Muscle layer of duodenum (tissue), 2 donors: ENCODE data around the gene CA11.
A peak's percentile ranks its signal among the peaks of the same experiment; 100 is the strongest.
"Not testable (repeated sequence)": the region's sequence is repeated elsewhere in the genome, so short reads cannot be mapped to it uniquely, and the experiment has no call there.

Experiments
- H3K27ac ChIP-seq: one replicate; pipeline ENCODE4 v1.7.0; 2013; ENCODE audit warnings: mild to moderate bottlenecking, low read length
- H3K27me3 ChIP-seq: one replicate; pipeline ENCODE4 v1.7.0; 2013; ENCODE audit warnings: low read depth, mild to moderate bottlenecking, control low read depth, low read length
- H3K36me3 ChIP-seq, 2 donors: one replicate each; pipeline ENCODE4 v1.7.0; 2013; ENCODE audit warnings: low read length in 2 of 2, control low read depth in 1 of 2, mild to moderate bottlenecking in 1 of 2; ENCODE audit not compliant: insufficient read depth in 2 of 2, control insufficient read depth in 1 of 2
- H3K4me1 ChIP-seq, 2 donors: one replicate each; pipeline ENCODE4 v1.7.0; 2013; ENCODE audit warnings: low read length in 2 of 2, mild to moderate bottlenecking in 2 of 2, control low read depth in 1 of 2, moderate library complexity in 1 of 2; ENCODE audit not compliant: insufficient read depth in 2 of 2, control insufficient read depth in 1 of 2
- H3K4me3 ChIP-seq, 2 donors: one replicate each; pipeline ENCODE4 v1.7.0; 2013; ENCODE audit warnings: low read length in 2 of 2, low read depth in 1 of 2, mild to moderate bottlenecking in 1 of 2
- H3K9me3 ChIP-seq, 2 donors: one replicate each; pipeline ENCODE4 v1.7.0; 2013; ENCODE audit warnings: low read length in 2 of 2, control low read depth in 1 of 2, mild to moderate bottlenecking in 1 of 2; ENCODE audit not compliant: control insufficient read depth in 1 of 2
- donor health status: healthy.

CA11 gene

DNA sequence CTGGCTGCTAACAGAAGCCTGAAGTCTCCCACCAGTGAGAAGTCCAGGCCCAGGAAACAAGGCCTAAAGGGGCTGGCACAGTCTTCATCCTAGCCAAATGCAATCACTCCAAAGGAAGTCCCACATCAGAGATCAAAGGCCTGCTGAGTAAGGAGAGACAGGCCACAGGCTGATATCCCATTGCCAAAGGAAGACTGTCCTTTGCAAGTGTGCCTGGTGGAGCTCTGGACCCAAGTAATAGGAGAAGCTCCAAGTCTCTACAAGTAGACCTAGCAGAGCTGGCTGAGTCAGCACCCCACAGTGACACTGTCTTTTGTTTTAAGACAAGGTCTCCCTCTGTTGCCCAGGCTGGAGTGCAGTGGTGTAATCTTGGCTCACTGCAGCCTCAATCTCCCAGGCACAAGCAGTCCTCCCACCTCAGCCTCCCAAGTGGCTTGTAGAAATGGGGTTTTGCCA lies 13.3 kb downstream of the CA11 start:
- Histone ChIP-seq H3K9me3 (no peaks in the 10 kb centered on the region), H3K27me3 (no peaks in the 10 kb centered on the region), H3K4me3 (no peak overlapping the region), H3K27ac (no peak overlapping the region), H3K4me1 (peaks cover 18 to 54% of the 10 kb centered on the region in 2 donors), H3K36me3 (peaks cover 4 to 9% of the 10 kb centered on the region in 2 donors)

DNA sequence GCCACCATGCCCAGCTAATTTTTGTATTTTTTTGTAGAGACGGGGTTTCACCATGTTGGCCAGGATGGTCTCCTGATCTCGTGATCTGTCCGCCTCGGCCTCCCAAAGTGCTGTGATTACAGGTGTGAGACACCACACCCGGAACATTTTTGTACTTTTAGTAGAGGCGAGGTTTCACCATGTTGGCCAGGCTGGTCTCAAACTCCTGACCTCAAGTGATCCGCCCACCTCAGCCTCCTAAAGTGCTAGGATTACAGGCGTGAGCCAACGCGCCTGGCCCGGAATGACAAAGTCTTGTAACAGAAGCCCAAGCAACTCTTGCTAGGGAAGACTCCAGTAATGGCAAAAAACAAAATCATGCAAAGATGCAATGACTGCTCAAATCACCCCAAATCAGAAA lies 13.7 kb downstream of the CA11 start:
- H3K4me3 ChIP-seq, H3K36me3 ChIP-seq, H3K27ac ChIP-seq, H3K9me3 ChIP-seq, H3K27me3 ChIP-seq: not testable (repeated sequence)
- peaks cover 18 to 54% of the 10 kb centered on the region in 2 donors for H3K4me1 ChIP-seq

DNA sequence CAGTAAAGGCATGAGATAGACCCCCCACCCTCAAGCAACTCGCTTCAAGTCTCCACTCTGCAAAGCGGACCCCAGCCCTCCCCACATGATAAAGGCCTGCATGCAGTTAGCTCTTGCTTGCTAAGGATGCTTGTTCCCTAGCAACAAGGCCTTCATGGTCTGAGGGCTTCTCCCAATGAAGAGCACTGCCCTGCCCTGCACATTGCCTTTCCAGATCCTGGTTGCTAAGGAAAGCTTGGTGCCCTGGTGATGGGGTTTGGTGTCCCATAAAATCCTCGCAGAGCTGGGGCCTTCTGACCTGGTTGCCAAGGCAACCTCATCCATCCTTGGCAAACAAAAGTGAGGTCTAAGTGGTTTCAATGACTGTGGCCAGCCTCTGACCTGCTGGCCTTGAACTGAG lies 14.8 kb downstream of the CA11 start:
- Histone ChIP-seq H3K9me3 (no peaks in the 10 kb centered on the region), H3K27ac (no peak overlapping the region), H3K27me3 (no peaks in the 10 kb centered on the region), H3K4me3 (peak overlapping the region in 1 of 2 donors; percentile 24), H3K36me3 (peaks cover 4 to 10% of the 10 kb centered on the region in 2 donors), H3K4me1 (peaks cover 18 to 54% of the 10 kb centered on the region in 2 donors)

DNA sequence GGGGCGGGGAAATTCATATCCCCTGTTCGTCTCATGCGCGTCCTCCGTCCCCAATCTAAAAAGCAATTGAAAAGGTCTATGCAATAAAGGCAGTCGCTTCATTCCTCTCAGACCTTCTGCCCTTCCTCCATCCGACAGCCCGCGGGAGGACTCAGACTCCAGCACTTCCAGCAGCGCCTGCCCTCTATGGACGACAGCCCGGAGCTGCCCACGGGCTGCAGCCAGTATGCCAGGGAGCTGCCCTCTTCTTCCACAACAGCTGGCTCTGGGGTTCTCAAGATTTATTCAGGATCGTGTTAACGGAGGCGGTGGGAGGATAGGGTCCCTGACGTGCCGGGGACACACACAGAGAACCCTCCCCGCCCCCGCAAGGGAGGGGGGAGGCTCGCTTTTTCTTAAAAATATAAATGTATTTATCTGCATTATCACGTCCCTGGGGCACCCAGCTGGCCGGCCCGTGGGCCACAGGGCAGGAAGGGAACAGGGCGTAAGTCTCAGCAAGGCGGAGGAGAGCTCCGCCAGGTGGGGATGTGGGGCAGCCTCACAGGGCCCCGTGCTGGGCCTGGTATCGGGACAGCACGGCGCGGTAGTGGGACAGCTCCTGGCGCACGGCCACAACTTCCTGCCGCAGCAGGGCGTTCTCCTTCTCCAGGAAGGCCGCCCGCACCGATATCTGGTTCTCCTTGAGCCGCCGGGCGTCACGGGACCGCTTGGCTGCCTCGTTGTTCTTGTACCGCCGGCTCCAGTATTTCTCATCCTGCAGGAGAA lies 15.5 kb downstream of the CA11 start:
- peaks cover 18 to 58% of the 10 kb centered on the region in 2 donors for H3K4me1 ChIP-seq
- H3K27ac ChIP-seq: peak overlapping the region; percentile 23
- no peaks in the 10 kb centered on the region for H3K27me3 ChIP-seq
- H3K36me3 ChIP-seq: peaks cover 4 to 17% of the 10 kb centered on the region in 2 donors
- H3K9me3 ChIP-seq: no peaks in the 10 kb centered on the region
- H3K4me3 ChIP-seq: peak overlapping the region in 1 of 2 donors; percentile 29

DNA sequence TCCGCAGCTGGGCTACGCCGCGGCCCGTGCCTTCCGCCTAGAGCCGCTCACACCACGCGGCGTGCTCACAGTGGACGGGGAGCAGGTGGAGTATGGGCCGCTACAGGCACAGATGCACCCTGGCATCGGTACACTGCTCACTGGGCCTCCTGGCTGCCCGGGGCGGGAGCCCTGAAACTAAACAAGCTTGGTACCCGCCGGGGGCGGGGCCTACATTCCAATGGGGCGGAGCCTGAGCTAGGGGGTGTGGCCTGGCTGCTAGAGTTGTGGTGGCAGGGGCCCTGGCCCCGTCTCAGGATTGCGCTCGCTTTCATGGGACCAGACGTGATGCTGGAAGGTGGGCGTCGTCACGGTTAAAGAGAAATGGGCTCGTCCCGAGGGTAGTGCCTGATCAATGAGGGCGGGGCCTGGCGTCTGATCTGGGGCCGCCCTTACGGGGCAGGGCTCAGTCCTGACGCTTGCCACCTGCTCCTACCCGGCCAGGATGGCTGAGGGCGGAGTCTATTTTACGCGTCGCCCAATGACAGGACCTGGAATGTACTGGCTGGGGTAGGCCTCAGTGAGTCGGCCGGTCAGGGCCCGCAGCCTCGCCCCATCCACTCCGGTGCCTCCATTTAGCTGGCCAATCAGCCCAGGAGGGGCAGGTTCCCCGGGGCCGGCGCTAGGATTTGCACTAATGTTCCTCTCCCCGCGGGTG lies 16.2 kb downstream of the CA11 start:
- peaks cover 18 to 59% of the 10 kb centered on the region in 2 donors for H3K4me1 ChIP-seq
- peak overlapping the region; percentile 23 for H3K27ac ChIP-seq
- no peaks in the 10 kb centered on the region for H3K27me3 ChIP-seq
- H3K36me3 ChIP-seq: peaks cover 4 to 17% of the 10 kb centered on the region in 2 donors
- peak overlapping the region in 1 of 2 donors; percentile 29 for H3K4me3 ChIP-seq
- H3K9me3 ChIP-seq: no peaks in the 10 kb centered on the region

DNA sequence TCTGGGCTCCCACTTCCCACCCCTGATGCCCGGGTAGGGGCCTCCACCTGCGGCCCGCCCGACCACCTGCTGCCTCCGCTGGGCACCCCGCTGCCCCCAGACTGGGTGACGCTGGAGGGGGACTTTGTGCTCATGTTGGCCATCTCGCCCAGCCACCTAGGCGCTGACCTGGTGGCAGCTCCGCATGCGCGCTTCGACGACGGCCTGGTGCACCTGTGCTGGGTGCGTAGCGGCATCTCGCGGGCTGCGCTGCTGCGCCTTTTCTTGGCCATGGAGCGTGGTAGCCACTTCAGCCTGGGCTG lies 16.7 kb downstream of the CA11 start:
- Histone ChIP-seq H3K36me3 (peaks cover 4 to 17% of the 10 kb centered on the region in 2 donors), H3K9me3 (no peaks in the 10 kb centered on the region), H3K27me3 (no peaks in the 10 kb centered on the region), H3K4me3 (no peak overlapping the region), H3K27ac (no peak overlapping the region), H3K4me1 (peaks cover 17 to 60% of the 10 kb centered on the region in 2 donors)

DNA sequence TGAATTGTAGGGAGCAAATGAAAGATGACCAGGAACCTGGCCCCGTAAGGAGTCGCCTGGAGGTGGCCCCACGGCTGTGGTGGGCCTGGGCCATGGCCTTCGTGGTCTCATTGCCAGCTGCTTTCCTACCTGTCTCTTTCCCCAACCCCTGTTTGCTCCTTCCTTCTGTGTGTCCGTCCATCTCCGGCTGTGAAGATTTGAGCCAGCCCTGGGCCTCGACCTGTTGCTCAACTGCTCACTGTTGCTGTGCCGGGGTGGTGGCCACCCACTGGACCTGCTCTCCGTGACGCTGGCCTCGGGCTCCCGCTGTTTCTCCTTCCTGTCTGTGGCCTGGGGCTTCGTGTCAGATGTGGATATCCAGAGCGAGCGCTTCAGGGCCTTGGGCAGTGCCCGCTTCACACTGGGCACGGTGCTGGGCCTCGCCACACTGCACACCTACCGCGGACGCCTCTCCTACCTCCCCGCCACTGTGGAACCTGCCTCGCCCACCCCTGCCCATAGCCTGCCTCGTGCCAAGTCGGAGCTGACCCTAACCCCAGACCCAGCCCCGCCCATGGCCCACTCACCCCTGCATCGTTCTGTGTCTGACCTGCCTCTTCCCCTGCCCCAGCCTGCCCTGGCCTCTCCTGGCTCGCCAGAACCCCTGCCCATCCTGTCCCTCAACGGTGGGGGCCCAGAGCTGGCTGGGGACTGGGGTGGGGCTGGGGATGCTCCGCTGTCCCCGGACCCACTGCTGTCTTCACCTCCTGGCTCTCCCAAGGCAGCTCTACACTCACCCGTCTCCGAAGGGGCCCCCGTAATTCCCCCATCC lies 17.3 kb downstream of the CA11 start:
- no peaks in the 10 kb centered on the region for H3K27me3 ChIP-seq
- no peak overlapping the region for H3K4me3 ChIP-seq
- H3K36me3 ChIP-seq: peaks cover 4 to 17% of the 10 kb centered on the region in 2 donors
- H3K9me3 ChIP-seq: no peaks in the 10 kb centered on the region
- H3K27ac ChIP-seq: no peak overlapping the region
- peaks cover 14 to 57% of the 10 kb centered on the region in 2 donors for H3K4me1 ChIP-seq

DNA sequence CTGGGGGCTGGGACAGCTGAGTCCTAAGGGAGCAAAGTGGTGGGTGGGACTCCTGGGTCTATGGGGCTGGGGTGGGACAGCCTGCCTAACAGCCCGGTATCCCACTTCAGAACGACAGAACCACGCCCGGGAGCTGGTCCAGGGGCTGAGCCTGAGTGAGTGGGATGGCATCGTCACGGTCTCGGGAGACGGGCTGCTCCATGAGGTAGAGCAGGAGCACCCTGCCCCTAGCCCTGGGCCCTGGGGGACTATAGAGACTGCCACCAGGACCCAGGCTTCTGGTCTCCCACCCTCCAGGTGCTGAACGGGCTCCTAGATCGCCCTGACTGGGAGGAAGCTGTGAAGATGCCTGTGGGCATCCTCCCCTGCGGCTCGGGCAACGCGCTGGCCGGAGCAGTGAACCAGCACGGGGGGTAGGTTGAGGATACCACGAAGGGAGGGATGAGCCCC lies 18.1 kb downstream of the CA11 start:
- Histone ChIP-seq H3K27ac (peak overlapping the region; percentile 39), H3K36me3 (peaks cover 4 to 17% of the 10 kb centered on the region in 2 donors), H3K27me3 (no peaks in the 10 kb centered on the region), H3K4me1 (peaks cover 14 to 56% of the 10 kb centered on the region in 2 donors), H3K4me3 (no peak overlapping the region), H3K9me3 (no peaks in the 10 kb centered on the region)

DNA sequence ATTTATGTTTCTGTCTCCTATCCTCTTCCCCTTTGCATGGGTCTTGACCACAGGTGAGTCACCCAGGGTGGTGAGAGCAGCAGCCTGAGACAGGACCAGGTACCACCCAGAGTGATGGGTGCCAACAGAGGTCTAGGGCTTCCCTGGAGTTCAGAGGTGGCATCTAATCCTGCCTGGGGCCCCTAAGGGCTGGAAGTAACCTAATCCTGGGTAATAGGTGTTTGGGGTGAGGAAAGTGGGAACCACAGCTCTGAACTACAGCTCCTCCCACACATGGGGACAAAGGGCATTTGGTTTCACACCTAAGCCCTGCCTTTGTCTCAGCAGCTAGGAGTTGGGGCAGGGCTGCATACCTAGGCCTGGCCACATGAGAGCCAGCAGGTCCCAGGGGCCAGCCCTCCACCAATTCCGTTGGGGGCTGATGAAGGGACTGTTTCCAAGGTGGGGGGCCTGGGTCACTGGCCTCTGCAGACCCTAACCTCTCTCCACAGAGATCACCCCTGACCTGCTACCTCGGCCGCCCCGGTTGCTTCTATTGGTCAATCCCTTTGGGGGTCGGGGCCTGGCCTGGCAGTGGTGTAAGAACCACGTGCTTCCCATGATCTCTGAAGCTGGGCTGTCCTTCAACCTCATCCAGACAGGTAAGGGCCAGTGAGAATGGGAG lies 18.7 kb downstream of the CA11 start:
- Histone ChIP-seq H3K36me3 (peaks cover 0 to 17% of the 10 kb centered on the region in 2 donors), H3K4me1 (peaks cover 8 to 51% of the 10 kb centered on the region in 2 donors), H3K27me3 (no peaks in the 10 kb centered on the region), H3K4me3 (no peak overlapping the region), H3K9me3 (no peaks in the 10 kb centered on the region), H3K27ac (peak overlapping the region; percentile 49)

DNA sequence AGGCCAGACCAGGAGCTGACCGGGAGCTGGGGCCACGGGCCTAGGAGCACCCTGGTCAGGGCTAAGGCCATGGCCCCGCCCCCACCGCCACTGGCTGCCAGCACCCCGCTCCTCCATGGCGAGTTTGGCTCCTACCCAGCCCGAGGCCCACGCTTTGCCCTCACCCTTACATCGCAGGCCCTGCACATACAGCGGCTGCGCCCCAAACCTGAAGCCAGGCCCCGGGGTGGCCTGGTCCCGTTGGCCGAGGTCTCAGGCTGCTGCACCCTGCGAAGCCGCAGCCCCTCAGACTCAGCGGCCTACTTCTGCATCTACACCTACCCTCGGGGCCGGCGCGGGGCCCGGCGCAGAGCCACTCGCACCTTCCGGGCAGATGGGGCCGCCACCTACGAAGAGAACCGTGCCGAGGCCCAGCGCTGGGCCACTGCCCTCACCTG lies 20.1 kb downstream of the CA11 start:
- H3K4me1 ChIP-seq: peaks cover 8 to 42% of the 10 kb centered on the region in 2 donors

More for the DNA sequence above, 20.1 kb downstream of the CA11 start:
- peaks cover 0 to 12% of the 10 kb centered on the region in 2 donors for H3K36me3 ChIP-seq
- no peak overlapping the region for H3K27ac ChIP-seq
- H3K4me3 ChIP-seq: no peak overlapping the region
- no peaks in the 10 kb centered on the region for H3K27me3 ChIP-seq
- H3K9me3 ChIP-seq: no peaks in the 10 kb centered on the region
